Measurements from ENCODE around the gene NHSL2.
A peak's percentile ranks its signal among the peaks of the same experiment; 100 is the strongest.

The NHSL2 gene

GRCh38 chrX:71990518-71990917 is 79.9 kb downstream of the NHSL2 start:
- no peak for DNase-seq (ENCODE audit: low read depth in 2 of 2)

- no peak for DNase-seq (ENCODE audit: low read depth in 2 of 2)
These were observed 80.5 kb downstream of the NHSL2 start for GRCh38 chrX:71991164-71991563.

- DNase-seq (ENCODE audit: low read depth in 2 of 2) = no peak
These were observed 82.1 kb downstream of the NHSL2 start for GRCh38 chrX:71992711-71993110.

- DNase-seq (ENCODE audit: low read depth in 2 of 2) = no peak
These were observed 82.7 kb downstream of the NHSL2 start for GRCh38 chrX:71993371-71993770.

- DNase-seq (ENCODE audit: low read depth in 2 of 2) = no peak
These were observed 84.0 kb downstream of the NHSL2 start for GRCh38 chrX:71994601-71995000.

GRCh38 chrX:71995122-71995521 is 84.5 kb downstream of the NHSL2 start:
- DNase-seq (ENCODE audit: low read depth in 2 of 2) = no peak

- DNase-seq (ENCODE audit: low read depth in 2 of 2) = no peak
These were observed 85.5 kb downstream of the NHSL2 start for GRCh38 chrX:71996136-71996535.

GRCh38 chrX:71996826-71997225 is 86.2 kb downstream of the NHSL2 start:
- no peak for DNase-seq (ENCODE audit: low read depth in 2 of 2)

GRCh38 chrX:71997320-71997719 is 86.7 kb downstream of the NHSL2 start:
- DNase-seq (ENCODE audit: low read depth in 2 of 2) = no peak

- DNase-seq (ENCODE audit: low read depth in 2 of 2) = no peak
These were observed 88.3 kb downstream of the NHSL2 start for GRCh38 chrX:71998836-71999509.

GRCh38 chrX:71999535-71999934 is 88.9 kb downstream of the NHSL2 start:
- no peak for DNase-seq (ENCODE audit: low read depth in 2 of 2)

- DNase-seq (ENCODE audit: low read depth in 2 of 2) = no peak
These were observed 90.8 kb downstream of the NHSL2 start for GRCh38 chrX:72001471-72001870.

GRCh38 chrX:72001906-72002305 is 91.3 kb downstream of the NHSL2 start:
- no peak for DNase-seq (ENCODE audit: low read depth in 2 of 2)

- no peak for DNase-seq (ENCODE audit: low read depth in 2 of 2)
These were observed 92.2 kb downstream of the NHSL2 start for GRCh38 chrX:72002875-72003274.

- peak; percentile 49 to 62 for DNase-seq (ENCODE audit: low read depth in 2 of 2)
These were observed 93.4 kb downstream of the NHSL2 start for GRCh38 chrX:72003811-72004750.

GRCh38 chrX:72005046-72005445 is 94.4 kb downstream of the NHSL2 start:
- no peak for DNase-seq (ENCODE audit: low read depth in 2 of 2)

- DNase-seq (ENCODE audit: low read depth in 2 of 2) = no peak
These were observed 95.8 kb downstream of the NHSL2 start for GRCh38 chrX:72006461-72006860.

GRCh38 chrX:72009731-72010130 is 99.1 kb downstream of the NHSL2 start:
- DNase-seq (ENCODE audit: low read depth in 2 of 2) = no peak

GRCh38 chrX:72011734-72012133 is 101.1 kb downstream of the NHSL2 start:
- DNase-seq (ENCODE audit: low read depth in 2 of 2) = no peak

GRCh38 chrX:72015383-72015782 is 104.7 kb downstream of the NHSL2 start:
- no peak for DNase-seq (ENCODE audit: low read depth in 2 of 2)

GRCh38 chrX:72016881-72017783 is 106.5 kb downstream of the NHSL2 start:
- no peak for DNase-seq (ENCODE audit: low read depth in 2 of 2)
